ENCODE results near the gene GHR.

GHR gene

GRCh38 chr5:42396111-42396510 lies 27.1 kb upstream of the GHR start:
- no peak for TF ChIP-seq SPI1 (IDR thresholded peaks at IDR 0.05; ENCODE audit: borderline replicate concordance, low read depth)
- no peak for TF ChIP-seq REST (IDR thresholded peaks at IDR 0.05; ENCODE audit: insufficient replicate concordance, low read depth)
- no peak for TF ChIP-seq POLR2AphosphoS5 (IDR thresholded peaks at IDR 0.05; ENCODE audit: low read depth)
- no peak for TF ChIP-seq CTCF (IDR thresholded peaks at IDR 0.05; ENCODE audit: insufficient read depth, low read length)
- TF ChIP-seq GABPA (IDR thresholded peaks at IDR 0.05; ENCODE audit: low read depth), result no peak
- no peak overlapping the region for H3K27ac ChIP-seq (replicated peaks)
- no peaks in the 10 kb centered on the region for H3K27me3 ChIP-seq (ENCODE audit: insufficient read depth, poor library complexity, severe bottlenecking)
- no peak for DNase-seq (ENCODE audit: low read depth in 1 of 2, low spot score in 1 of 2)
- H3K4me3 ChIP-seq (replicated peaks; ENCODE audit: insufficient read depth, low read length), result no peak overlapping the region

- TF ChIP-seq REST (IDR thresholded peaks at IDR 0.05; ENCODE audit: insufficient replicate concordance, low read depth) (no peak), POLR2AphosphoS5 (IDR thresholded peaks at IDR 0.05; ENCODE audit: low read depth) (no peak), CTCF (IDR thresholded peaks at IDR 0.05; ENCODE audit: insufficient read depth, low read length) (no peak), GABPA (IDR thresholded peaks at IDR 0.05; ENCODE audit: low read depth) (no peak), SPI1 (IDR thresholded peaks at IDR 0.05; ENCODE audit: borderline replicate concordance, low read depth) (no peak)
- DNase-seq (ENCODE audit: low read depth in 1 of 2, low spot score in 1 of 2), result no peak
These were observed 26.0 kb upstream of the GHR start for GRCh38 chr5:42397267-42397666.

GRCh38 chr5:42399702-42400101 lies 23.5 kb upstream of the GHR start:
- DNase-seq (ENCODE audit: low read depth in 1 of 2, low spot score in 1 of 2), result no peak
- H3K27ac ChIP-seq (replicated peaks), result no peak overlapping the region
- TF ChIP-seq REST (IDR thresholded peaks at IDR 0.05; ENCODE audit: insufficient replicate concordance, low read depth), result no peak
- TF ChIP-seq POLR2AphosphoS5 (IDR thresholded peaks at IDR 0.05; ENCODE audit: low read depth), result no peak
- TF ChIP-seq GABPA (IDR thresholded peaks at IDR 0.05; ENCODE audit: low read depth), result no peak
- TF ChIP-seq CTCF (IDR thresholded peaks at IDR 0.05; ENCODE audit: insufficient read depth, low read length), result no peak
- no peak for TF ChIP-seq SPI1 (IDR thresholded peaks at IDR 0.05; ENCODE audit: borderline replicate concordance, low read depth)

More at GRCh38 chr5:42397267-42397666, 26.0 kb upstream of the GHR start:
- H3K4me3 ChIP-seq (replicated peaks; ENCODE audit: insufficient read depth, low read length), result no peak overlapping the region
- H3K27me3 ChIP-seq (ENCODE audit: insufficient read depth, poor library complexity, severe bottlenecking), result no peaks in the 10 kb centered on the region
- H3K27ac ChIP-seq (replicated peaks), result no peak overlapping the region

More at GRCh38 chr5:42399702-42400101, 23.5 kb upstream of the GHR start:
- H3K4me3 ChIP-seq (replicated peaks; ENCODE audit: insufficient read depth, low read length), result no peak overlapping the region
- H3K27me3 ChIP-seq (ENCODE audit: insufficient read depth, poor library complexity, severe bottlenecking), result no peaks in the 10 kb centered on the region

All from HL-60 (cell line).